Measurements from ENCODE around the gene RIPK1. TPM values are rescaled to one million over a fixed set of nuclear protein-coding genes. Genes with fewer than 3 reads are reported as not detected.

Gene RIPK1
- total RNA-seq, 4 donors from 2014 or later: 26.2 to 33.5 (median 29.0) TPM

DNA sequence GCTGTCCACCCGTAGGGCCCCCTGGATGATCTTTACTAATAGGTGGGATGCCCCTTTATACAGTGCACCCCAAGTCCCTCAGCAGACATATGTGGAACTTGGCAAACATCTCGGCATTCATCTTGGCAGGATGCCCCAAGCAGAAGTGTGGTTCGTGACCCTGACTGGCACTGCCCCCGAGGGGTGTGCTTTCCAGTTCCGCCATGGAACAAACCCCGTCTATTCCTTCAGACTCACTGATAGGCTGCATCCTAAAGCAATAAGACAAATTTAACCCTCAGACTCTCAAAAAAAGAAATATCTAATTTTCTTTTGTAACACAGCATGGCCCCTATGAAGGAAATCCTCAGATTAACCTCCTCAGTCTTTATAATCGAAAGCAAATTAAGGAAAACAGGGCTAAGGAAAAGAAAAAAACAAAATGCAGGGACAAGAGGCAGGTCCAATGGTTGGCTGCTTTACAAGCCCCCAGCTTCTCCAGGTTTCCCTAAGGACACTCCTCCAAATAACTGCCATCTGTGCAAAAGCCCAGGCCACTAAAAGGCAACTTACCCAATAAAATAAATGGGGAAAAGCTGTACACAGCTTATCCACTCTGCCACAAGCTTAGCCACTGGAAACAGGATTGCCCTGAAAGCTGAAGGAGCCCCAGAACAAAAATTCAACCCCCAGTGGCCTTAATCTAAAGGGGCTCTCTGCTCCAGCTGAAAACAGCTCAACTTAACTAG, 30.5 kb upstream of the RIPK1 start:
- no peak overlapping the region for H3K27ac ChIP-seq
- H3K27me3 ChIP-seq: no peaks in the 10 kb centered on the region
- intact Hi-C loops (cut with DNase I): no loop called here
- peak in 1 of 2 donors; percentile 16 for DNase-seq
- WGBS, 2 donors: 50 to 56% methylated on average over 7 of the region's 7 CpGs
- no peak overlapping the region for H3K4me3 ChIP-seq (replicated peaks in 1 of 3)
- H3K36me3 ChIP-seq: no peaks in the 10 kb centered on the region
- no peaks in the 10 kb centered on the region for H3K4me1 ChIP-seq
- TF ChIP-seq POLR2A (IDR thresholded peaks at IDR 0.05): no peak
- TF ChIP-seq, protein P1, sequence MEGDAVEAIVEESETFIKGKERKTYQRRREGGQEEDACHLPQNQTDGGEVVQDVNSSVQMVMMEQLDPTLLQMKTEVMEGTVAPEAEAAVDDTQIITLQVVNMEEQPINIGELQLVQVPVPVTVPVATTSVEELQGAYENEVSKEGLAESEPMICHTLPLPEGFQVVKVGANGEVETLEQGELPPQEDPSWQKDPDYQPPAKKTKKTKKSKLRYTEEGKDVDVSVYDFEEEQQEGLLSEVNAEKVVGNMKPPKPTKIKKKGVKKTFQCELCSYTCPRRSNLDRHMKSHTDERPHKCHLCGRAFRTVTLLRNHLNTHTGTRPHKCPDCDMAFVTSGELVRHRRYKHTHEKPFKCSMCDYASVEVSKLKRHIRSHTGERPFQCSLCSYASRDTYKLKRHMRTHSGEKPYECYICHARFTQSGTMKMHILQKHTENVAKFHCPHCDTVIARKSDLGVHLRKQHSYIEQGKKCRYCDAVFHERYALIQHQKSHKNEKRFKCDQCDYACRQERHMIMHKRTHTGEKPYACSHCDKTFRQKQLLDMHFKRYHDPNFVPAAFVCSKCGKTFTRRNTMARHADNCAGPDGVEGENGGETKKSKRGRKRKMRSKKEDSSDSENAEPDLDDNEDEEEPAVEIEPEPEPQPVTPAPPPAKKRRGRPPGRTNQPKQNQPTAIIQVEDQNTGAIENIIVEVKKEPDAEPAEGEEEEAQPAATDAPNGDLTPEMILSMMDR (IDR thresholded peaks at IDR 0.05): no peak
- H3K9me3 ChIP-seq: no peaks in the 10 kb centered on the region

DNA sequence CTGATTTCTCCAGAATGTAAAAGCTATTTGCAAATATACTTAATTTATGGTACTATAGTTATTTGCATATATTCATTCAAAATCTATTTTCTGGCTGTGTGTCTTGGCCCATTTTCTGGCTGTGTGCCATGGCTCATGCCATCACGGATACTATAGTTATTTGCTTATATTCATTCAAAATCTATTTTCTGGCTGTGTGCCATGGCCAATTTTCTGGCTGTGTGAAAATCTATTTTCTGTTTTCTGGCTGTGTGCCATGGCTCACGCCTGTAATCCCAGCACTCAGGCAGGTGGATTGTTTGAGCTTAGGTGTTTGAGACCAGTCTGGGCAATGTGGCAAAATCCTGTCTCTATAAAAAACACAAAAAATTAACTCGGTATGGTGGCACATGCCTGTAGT, 28.9 kb upstream of the RIPK1 start:
- Histone ChIP-seq H3K4me3 (replicated peaks in 1 of 3) (no peak overlapping the region), H3K27me3 (no peaks in the 10 kb centered on the region), H3K36me3 (no peaks in the 10 kb centered on the region), H3K4me1 (no peaks in the 10 kb centered on the region), H3K9me3 (no peaks in the 10 kb centered on the region), H3K27ac (no peak overlapping the region)
- intact Hi-C loops (cut with DNase I): no loop called here
- TF ChIP-seq, protein P1 (IDR thresholded peaks at IDR 0.05): no peak
- no peak for TF ChIP-seq POLR2A (IDR thresholded peaks at IDR 0.05)
- 52 to 66% methylated on average over 3 of the region's 3 CpGs for WGBS, 2 donors
- no peak for DNase-seq

DNA sequence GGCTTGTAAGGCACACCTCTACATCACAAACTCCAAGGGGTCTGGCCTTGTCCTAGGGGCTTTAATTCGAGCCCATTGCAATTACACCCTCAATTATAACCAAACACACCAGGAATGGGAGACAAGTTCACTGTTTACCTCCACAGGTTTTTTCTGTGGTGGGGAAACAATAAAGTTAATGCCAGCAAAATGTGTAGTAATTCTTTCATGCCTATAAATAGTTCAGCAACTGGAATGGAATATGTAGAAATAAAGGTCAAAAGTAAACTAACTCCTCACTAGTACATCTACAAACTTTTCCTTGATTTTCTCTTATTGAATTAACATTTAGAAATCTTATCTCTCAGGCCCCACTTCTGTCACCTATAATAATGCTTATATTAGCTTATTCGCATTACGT, 27.1 kb upstream of the RIPK1 start:
- H3K9me3 ChIP-seq: no peaks in the 10 kb centered on the region
- no peaks in the 10 kb centered on the region for H3K4me1 ChIP-seq
- no peak overlapping the region for H3K27ac ChIP-seq
- DNase-seq: no peak
- WGBS, 2 donors: 94% methylated on average over 3 of the region's 3 CpGs
- intact Hi-C loops (cut with DNase I): no loop called here
- H3K27me3 ChIP-seq: no peaks in the 10 kb centered on the region
- TF ChIP-seq, protein P1 (IDR thresholded peaks at IDR 0.05): no peak
- no peak for TF ChIP-seq POLR2A (IDR thresholded peaks at IDR 0.05)
- H3K4me3 ChIP-seq (replicated peaks in 1 of 3): no peak overlapping the region
- no peaks in the 10 kb centered on the region for H3K36me3 ChIP-seq

DNA sequence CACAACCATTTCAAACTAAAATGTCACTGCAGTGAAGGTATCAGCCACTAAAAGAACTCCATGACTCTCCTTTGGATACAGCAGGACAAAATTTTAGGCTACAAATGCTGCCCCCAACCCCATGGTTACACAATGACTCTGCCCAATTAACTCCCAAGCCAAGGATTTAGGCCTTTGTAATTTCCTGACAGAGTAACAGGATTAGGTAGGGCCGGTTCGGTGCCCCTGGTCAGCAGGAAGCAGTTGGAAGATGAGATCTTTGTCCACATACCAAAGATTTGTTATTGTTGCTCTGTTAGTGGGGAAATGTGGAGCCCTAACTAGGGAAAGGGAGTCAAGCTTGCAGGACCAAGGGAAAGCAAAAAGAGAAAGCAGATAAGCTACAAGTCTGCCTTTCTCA, 26.7 kb upstream of the RIPK1 start:
- 58 to 63% methylated on average over 2 of the region's 2 CpGs for WGBS, 2 donors
- H3K27ac ChIP-seq: no peak overlapping the region
- H3K9me3 ChIP-seq: no peaks in the 10 kb centered on the region
- no peaks in the 10 kb centered on the region for H3K4me1 ChIP-seq
- DNase-seq: no peak
- intact Hi-C loops (cut with DNase I): no loop called here
- H3K36me3 ChIP-seq: no peaks in the 10 kb centered on the region
- no peaks in the 10 kb centered on the region for H3K27me3 ChIP-seq
- no peak overlapping the region for H3K4me3 ChIP-seq (replicated peaks in 1 of 3)
- TF ChIP-seq, protein P1 (IDR thresholded peaks at IDR 0.05): no peak
- no peak for TF ChIP-seq POLR2A (IDR thresholded peaks at IDR 0.05)

DNA sequence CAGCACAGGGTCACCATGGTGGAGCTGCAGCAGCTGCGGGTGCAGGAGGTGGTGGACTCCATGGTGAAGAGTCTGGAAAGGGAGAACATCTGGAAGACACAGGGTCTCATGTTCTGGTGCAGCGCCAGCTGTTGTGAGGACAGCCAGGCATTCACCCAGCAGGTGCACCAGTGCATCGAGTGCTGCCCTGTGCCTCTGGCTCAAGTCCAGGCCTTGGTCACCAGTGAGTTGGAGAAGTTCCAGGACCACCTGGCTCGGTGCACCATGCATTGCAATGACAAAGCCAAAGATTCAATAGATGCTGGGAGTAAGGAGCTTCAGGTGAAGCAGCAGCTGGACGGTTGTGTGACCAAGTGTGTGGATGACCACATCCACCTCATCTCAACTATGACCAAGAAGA, 22.9 kb upstream of the RIPK1 start:
- H3K9me3 ChIP-seq: no peaks in the 10 kb centered on the region
- intact Hi-C loops (cut with DNase I): no loop called here
- TF ChIP-seq, protein P1 (IDR thresholded peaks at IDR 0.05): no peak
- TF ChIP-seq POLR2A (IDR thresholded peaks at IDR 0.05): no peak

More for the DNA sequence above, 22.9 kb upstream of the RIPK1 start:
- H3K4me3 ChIP-seq (replicated peaks in 1 of 3): no peak overlapping the region
- DNase-seq: peak; percentile 75 to 76
- H3K4me1 ChIP-seq: no peaks in the 10 kb centered on the region
- H3K27ac ChIP-seq: no peak overlapping the region
- WGBS, 2 donors: 25 to 49% methylated on average over 5 of the region's 5 CpGs
- no peaks in the 10 kb centered on the region for H3K36me3 ChIP-seq
- no peaks in the 10 kb centered on the region for H3K27me3 ChIP-seq

Data from thyroid gland (tissue), 4 donors.